HepG2 (cell line): ENCODE data around the gene PPP1R27. TPM values are rescaled to one million over a fixed set of nuclear protein-coding genes. Genes with fewer than 3 reads are reported as not detected.

ENCODE experiments used
- HHEX ChIP-seq: IDR thresholded peaks from 2 replicates; pipeline ENCODE4 v1.6.1; 2016; ENCODE audit warnings: control low read depth
- KDM1A ChIP-seq: IDR thresholded peaks from 2 replicates; pipeline ENCODE4 v1.6.1; 2016; ENCODE audit warnings: missing compliant biosample characterization
- KDM2A ChIP-seq: sonication (generic); formaldehyde crosslinking; IDR thresholded peaks from 2 replicates; pipeline ENCODE4 v1.4.0; 2020; ENCODE audit warnings: low read depth, missing genetic modification reagents, borderline replicate concordance
- KDM4B ChIP-seq: sonication (generic); formaldehyde crosslinking; IDR thresholded peaks from 2 replicates; pipeline ENCODE4 v1.4.0; 2020; ENCODE audit warnings: missing genetic modification reagents
- KDM5A ChIP-seq: fragments of 200-600 bp; sonication (generic); IDR thresholded peaks from 2 replicates; pipeline ENCODE4 v1.7.0; 2018; ENCODE audit warnings: antibody characterized with exemption, mild to moderate bottlenecking, low read length, borderline replicate concordance
- MBD4 ChIP-seq: IDR thresholded peaks from 2 replicates; pipeline ENCODE4 v1.6.1; 2012; ENCODE audit warnings: low read length, inconsistent platforms, borderline replicate concordance
- MTF1 ChIP-seq: sonication (generic); formaldehyde crosslinking; IDR thresholded peaks from 2 replicates; pipeline ENCODE4 v1.5.0; 2020; ENCODE audit warnings: missing genetic modification reagents
- PHF8 ChIP-seq: sonication (generic); formaldehyde crosslinking; IDR thresholded peaks from 2 replicates; pipeline ENCODE4 v1.5.0; 2020; ENCODE audit warnings: missing genetic modification reagents
- RAD21 ChIP-seq: fragments of 450-650 bp; formaldehyde crosslinking; IDR thresholded peaks from 2 replicates; pipeline ENCODE4 v1.5.0; 2020; ENCODE audit warnings: mild to moderate bottlenecking
- RBFOX2 ChIP-seq: fragments of 200-400 bp; formaldehyde crosslinking; IDR thresholded peaks from 2 replicates; pipeline ENCODE4 v1.6.1; 2017; ENCODE audit warnings: low read depth, mild to moderate bottlenecking, low read length
- SAP130 ChIP-seq: IDR thresholded peaks from 2 replicates; pipeline ENCODE4 v1.6.1; 2016; ENCODE audit warnings: low read depth
- TEAD3 ChIP-seq: optimal IDR thresholded peaks from 2 replicates; pipeline ENCODE3; 2016; ENCODE audit warnings: borderline replicate concordance
- THAP11 ChIP-seq: IDR thresholded peaks from 2 replicates; pipeline ENCODE4 v1.6.1; 2016; ENCODE audit warnings: missing biosample characterization, missing genetic modification reagents
- TSC22D2 ChIP-seq: sonication (generic); formaldehyde crosslinking; IDR thresholded peaks from 2 replicates; pipeline ENCODE4 v1.5.1; 2020; ENCODE audit warnings: missing genetic modification reagents, mild to moderate bottlenecking, borderline replicate concordance
- ZNF263 ChIP-seq: sonication (generic); formaldehyde crosslinking; IDR thresholded peaks from 2 replicates; pipeline ENCODE4 v1.4.0; 2020; ENCODE audit warnings: missing genetic modification reagents
- ZNF326 ChIP-seq: sonication (generic); formaldehyde crosslinking; IDR thresholded peaks from 2 replicates; pipeline ENCODE4 v1.4.0; 2020; ENCODE audit warnings: missing genetic modification reagents, borderline replicate concordance
- ZNF343 ChIP-seq: sonication (generic); formaldehyde crosslinking; IDR thresholded peaks from 2 replicates; pipeline ENCODE4 v1.4.0; 2020; ENCODE audit warnings: mild to moderate bottlenecking, missing genetic modification reagents
- ZNF552 ChIP-seq: sonication (generic); formaldehyde crosslinking; IDR thresholded peaks from 2 replicates; pipeline ENCODE4 v1.9.0; 2022; ENCODE audit warnings: missing genetic modification reagents, mild to moderate bottlenecking, borderline replicate concordance
- ZNF75D ChIP-seq: sonication (generic); formaldehyde crosslinking; IDR thresholded peaks from 2 replicates; pipeline ENCODE4 v1.8.1; 2023; ENCODE audit warnings: missing genetic modification reagents, mild to moderate bottlenecking, borderline replicate concordance
- polyA plus RNA-seq, 8 experiments: library from polyadenylated mRNA; depleted of rRNA in 3 of 8; stranded (reverse) in 7 of 8; unstranded in 1 of 8; fragments of >200 nt; fragmentation: Illumina TruSeq in 4 of 8; extraction: Trizol in 4 of 8; gene quantifications; 2 replicates each; pipeline versions ENCODE4 v1.2.1 to v1.2.3, GENCODE V29; 2011 to 2016; ENCODE audit warnings: low read depth in 4 of 8, missing spikeins in 1 of 8, mixed read lengths in 1 of 8; ENCODE audit not compliant: insufficient read depth in 1 of 8
- total RNA-seq, 5 experiments: library from RNA; depleted of rRNA; stranded (reverse); fragments of >200 nt; fragmentation: Illumina TruSeq; extraction: Trizol; gene quantifications; 2 replicates each; pipeline ENCODE4 v1.2.3, GENCODE V29; 2016; ENCODE audit warnings: low read depth in 1 of 5
- TF ChIP-seq, protein P1 (sequence below): sonication (generic); formaldehyde crosslinking; IDR thresholded peaks from 2 replicates; pipeline ENCODE4 v1.8.0; 2022; ENCODE audit warnings: mild to moderate bottlenecking, missing genetic modification reagents, moderate library complexity
- TF ChIP-seq, protein P2 (sequence below): sonication (generic); formaldehyde crosslinking; IDR thresholded peaks from 2 replicates; pipeline ENCODE4 v1.5.1; 2020; ENCODE audit warnings: missing genetic modification reagents, mild to moderate bottlenecking, borderline replicate concordance
- TF ChIP-seq, protein P3 (sequence below): sonication (generic); formaldehyde crosslinking; IDR thresholded peaks from 2 replicates; pipeline ENCODE4 v1.9.0; 2022; ENCODE audit warnings: missing genetic modification reagents, mild to moderate bottlenecking, borderline replicate concordance
- TF ChIP-seq, protein P4 (sequence below): sonication (generic); formaldehyde crosslinking; IDR thresholded peaks from 2 replicates; pipeline ENCODE4 v1.8.1; 2023; ENCODE audit warnings: mild to moderate bottlenecking, inconsistent platforms, moderate library complexity, missing genetic modification reagents, borderline replicate concordance
- TF ChIP-seq, protein P5 (sequence below): sonication (generic); formaldehyde crosslinking; IDR thresholded peaks from 2 replicates; pipeline ENCODE4 v1.9.0; 2021; ENCODE audit warnings: missing genetic modification reagents, mild to moderate bottlenecking, borderline replicate concordance

The PPP1R27 gene
- total and polyA plus RNA-seq, 2 of the 13 experiments (the other 11 are each of a cell fraction or from before 2014, with no cell fraction given), result 0.17 to 1.00 TPM

DNA sequence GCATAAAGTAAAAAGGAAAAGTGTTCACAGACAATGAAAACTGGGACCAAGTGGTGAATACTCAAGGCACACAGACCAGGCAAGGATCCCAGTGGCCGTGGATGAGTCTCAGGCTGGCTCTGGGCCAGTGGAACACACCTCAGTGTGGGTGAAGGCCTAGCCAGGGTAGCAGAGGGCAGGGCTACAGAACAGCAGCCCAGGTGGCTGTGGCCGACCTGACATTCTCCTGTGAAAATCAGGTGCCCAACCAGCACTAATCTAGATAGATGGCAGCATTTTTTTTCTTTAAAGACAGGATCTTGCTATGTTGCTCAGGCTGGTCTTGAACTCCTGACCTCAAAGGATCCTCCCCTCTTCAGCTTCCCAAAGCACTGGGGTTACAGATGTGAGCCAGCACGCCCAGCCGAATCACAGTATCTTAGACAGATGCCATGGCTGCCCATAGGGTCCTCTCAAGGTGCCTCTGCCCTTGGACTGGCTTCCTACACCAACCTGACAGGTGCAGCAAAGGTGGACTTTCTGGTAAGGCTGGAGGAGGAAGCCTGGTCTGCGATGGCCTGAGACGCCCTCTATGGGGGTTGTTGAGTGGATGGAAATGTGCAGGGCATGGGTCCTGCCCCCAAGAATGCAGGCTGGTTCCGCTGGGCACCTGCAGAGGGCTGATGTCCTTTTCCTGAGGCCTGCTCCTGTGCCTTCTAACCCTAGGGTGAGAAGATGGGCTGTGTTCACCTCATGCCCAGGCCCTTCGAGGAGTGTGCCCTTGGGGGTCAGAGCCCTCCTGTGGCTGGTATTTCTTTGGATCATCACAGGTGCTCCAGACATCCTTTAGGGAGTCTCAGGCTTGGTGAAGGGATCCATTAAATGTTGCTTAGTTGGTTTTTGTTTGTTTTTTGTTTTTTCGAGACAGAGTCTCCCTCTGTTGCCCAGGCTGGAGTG is 29.3 kb upstream of the PPP1R27 start (continued):
- TF ChIP-seq TSC22D2, result 0 out of 2 replicates have a peak, but pooled peaks have one; percentile 31
- peak; percentile 31; the same call in 1 of the 2 replicates for TF ChIP-seq ZNF263 (CRISPR knock-in tag)
- no peak for TF ChIP-seq KDM5A
- TF ChIP-seq, protein P1, sequence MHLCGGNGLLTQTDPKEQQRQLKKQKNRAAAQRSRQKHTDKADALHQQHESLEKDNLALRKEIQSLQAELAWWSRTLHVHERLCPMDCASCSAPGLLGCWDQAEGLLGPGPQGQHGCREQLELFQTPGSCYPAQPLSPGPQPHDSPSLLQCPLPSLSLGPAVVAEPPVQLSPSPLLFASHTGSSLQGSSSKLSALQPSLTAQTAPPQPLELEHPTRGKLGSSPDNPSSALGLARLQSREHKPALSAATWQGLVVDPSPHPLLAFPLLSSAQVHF, result no peak
- no peak for TF ChIP-seq MTF1 (CRISPR knock-in tag)
- TF ChIP-seq ZNF552, result no peak
- TF ChIP-seq RAD21 (CRISPR knock-in tag), result peak; percentile 25; the same call in 1 of the 2 replicates
- peak; percentile 9; the same call in 1 of the 2 replicates for TF ChIP-seq SAP130 (CRISPR knock-in tag)
- no peak for TF ChIP-seq ZNF75D (CRISPR knock-in tag)
- TF ChIP-seq PHF8 (CRISPR knock-in tag), result no peak; the same call in none of the 2 replicates
- TF ChIP-seq, protein P2, sequence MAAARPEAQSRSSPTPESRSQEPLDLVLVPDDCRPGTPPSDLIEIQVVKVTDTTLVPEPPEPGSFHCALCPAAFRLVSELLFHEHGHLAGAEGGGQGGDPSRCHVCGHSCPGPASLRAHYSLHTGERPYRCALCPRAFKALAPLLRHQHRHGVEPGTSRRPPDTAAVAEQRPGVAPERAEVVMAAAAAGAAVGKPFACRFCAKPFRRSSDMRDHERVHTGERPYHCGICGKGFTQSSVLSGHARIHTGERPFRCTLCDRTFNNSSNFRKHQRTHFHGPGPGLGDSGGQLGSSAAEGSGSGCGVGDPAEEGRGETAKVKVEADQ (CRISPR knock-in tag), result 0 out of 2 replicates have a peak, but pooled peaks have one; percentile 13
- TF ChIP-seq, protein P3, sequence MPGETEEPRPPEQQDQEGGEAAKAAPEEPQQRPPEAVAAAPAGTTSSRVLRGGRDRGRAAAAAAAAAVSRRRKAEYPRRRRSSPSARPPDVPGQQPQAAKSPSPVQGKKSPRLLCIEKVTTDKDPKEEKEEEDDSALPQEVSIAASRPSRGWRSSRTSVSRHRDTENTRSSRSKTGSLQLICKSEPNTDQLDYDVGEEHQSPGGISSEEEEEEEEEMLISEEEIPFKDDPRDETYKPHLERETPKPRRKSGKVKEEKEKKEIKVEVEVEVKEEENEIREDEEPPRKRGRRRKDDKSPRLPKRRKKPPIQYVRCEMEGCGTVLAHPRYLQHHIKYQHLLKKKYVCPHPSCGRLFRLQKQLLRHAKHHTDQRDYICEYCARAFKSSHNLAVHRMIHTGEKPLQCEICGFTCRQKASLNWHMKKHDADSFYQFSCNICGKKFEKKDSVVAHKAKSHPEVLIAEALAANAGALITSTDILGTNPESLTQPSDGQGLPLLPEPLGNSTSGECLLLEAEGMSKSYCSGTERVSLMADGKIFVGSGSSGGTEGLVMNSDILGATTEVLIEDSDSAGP (CRISPR knock-in tag), result 0 out of 2 replicates have a peak, but pooled peaks have one; percentile 53
- TF ChIP-seq ZNF326 (CRISPR knock-in tag), result peak; percentile 68
- peak; percentile 58 for TF ChIP-seq TEAD3 (CRISPR knock-in tag)
- TF ChIP-seq HHEX, result no peak
- TF ChIP-seq MBD4, result 0 out of 2 replicates have a peak, but pooled peaks have one; percentile 3
- TF ChIP-seq, protein P4, sequence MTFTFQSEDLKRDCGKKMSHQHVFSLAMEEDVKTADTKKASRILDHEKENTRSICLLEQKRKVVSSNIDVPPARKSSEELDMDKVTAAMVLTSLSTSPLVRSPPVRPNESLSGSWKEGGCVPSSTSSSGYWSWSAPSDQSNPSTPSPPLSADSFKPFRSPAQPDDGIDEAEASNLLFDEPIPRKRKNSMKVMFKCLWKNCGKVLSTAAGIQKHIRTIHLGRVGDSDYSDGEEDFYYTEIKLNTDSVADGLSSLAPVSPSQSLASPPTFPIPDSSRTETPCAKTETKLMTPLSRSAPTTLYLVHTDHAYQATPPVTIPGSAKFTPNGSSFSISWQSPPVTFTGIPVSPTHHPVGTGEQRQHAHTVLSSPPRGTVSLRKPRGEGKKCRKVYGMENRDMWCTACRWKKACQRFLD (CRISPR knock-in tag), result no peak
- TF ChIP-seq KDM2A (CRISPR knock-in tag), result peak; percentile 31; the same call in 1 of the 2 replicates
- TF ChIP-seq THAP11 (CRISPR knock-in tag), result no peak
- no peak for TF ChIP-seq KDM4B (CRISPR knock-in tag)
- peak; percentile 55 for TF ChIP-seq RBFOX2
- TF ChIP-seq, protein P5, sequence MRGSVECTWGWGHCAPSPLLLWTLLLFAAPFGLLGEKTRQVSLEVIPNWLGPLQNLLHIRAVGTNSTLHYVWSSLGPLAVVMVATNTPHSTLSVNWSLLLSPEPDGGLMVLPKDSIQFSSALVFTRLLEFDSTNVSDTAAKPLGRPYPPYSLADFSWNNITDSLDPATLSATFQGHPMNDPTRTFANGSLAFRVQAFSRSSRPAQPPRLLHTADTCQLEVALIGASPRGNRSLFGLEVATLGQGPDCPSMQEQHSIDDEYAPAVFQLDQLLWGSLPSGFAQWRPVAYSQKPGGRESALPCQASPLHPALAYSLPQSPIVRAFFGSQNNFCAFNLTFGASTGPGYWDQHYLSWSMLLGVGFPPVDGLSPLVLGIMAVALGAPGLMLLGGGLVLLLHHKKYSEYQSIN (CRISPR knock-in tag), result no peak
- no peak for TF ChIP-seq ZNF343 (CRISPR knock-in tag)
- TF ChIP-seq KDM1A (CRISPR knock-in tag), result no peak
